NK-92 (cell line): ENCODE measurements around the gene CD68.
"Not testable (repeated sequence)": the region's sequence is repeated elsewhere in the genome, so short reads cannot be mapped to it uniquely, and the experiment has no call there.

Experiments
- DNase-seq: peaks from one replicate; lab custom pipeline; 2025; ENCODE audit not compliant: unreplicated experiment; lab: John Stamatoyannopoulos, UW

CD68 gene

DNA sequence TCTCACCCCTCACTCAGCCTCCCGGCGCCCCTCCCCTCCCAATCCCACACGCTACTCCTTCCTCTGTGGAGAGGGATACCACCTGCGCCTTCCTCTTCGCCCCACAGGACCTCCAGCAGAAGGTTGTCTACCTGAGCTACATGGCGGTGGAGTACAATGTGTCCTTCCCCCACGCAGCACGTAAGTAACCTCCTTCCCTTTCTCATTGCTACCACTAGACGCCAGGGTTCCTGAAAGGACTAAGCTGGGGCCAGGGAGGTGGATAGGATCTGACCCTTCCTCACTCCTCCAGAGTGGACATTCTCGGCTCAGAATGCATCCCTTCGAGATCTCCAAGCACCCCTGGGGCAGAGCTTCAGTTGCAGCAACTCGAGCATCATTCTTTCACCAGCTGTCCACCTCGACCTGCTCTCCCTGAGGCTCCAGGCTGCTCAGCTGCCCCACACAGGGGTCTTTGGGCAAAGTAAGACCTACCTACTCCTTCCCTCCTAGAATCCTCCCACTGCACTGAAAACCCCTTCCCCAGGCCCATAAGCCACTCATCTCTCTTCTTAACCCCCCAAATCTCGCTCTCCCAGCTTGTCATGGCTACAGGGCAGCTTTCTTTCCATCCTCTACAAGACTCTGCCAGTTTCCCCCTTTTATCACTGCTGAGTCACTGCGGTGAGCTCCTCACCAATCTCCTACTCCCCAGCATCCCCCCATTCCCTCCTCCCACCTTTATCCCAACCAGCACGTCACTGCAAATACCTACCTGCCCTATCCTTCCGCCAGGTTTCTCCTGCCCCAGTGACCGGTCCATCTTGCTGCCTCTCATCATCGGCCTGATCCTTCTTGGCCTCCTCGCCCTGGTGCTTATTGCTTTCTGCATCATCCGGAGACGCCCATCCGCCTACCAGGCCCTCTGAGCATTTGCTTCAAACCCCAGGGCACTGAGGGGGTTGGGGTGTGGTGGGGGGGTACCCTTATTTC is 1.5 kb downstream of the CD68 start:
- no peak for DNase-seq

DNA sequence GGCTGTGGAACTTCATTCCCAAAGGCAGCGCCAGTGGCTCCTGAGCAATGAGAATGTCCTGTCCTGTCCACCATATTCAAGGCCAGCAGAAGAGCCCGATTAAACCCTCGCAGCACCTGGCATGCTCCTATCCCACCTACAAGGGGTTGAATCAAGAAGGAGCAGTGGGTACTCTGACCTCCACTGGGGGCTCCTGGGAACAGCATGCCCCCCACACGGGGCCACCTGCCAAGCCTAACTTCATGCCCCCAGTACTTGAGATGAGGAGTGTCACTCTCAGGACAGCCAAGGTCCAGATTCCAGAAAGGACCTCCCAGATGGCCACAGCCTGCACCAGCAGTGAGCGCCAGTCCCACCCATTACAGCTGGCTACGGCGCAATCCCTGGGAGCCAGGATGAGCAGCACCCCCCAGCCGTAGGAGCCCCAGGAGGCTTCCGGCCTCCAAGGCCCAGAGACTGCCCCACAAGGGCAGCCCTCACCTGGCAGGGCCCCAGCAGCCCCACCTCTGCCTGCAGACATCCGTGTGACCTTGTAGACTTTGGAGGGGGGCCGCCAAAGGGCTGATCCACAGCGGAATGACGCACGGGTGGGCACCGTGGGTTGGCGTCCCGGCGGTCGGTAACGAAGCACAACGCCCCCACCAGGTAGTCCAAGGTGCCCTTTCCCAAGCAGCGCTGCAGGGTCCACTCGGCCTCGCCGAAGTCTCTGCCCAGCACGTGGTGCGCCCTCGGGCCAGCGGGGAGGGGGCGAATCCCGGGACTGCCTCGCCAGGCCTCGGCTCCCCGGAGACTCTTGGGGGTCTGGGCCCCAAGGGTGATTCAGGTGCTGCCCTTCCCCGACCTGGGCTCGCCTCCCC is 3.2 kb downstream of the CD68 start:
- DNase-seq = no peak

DNA sequence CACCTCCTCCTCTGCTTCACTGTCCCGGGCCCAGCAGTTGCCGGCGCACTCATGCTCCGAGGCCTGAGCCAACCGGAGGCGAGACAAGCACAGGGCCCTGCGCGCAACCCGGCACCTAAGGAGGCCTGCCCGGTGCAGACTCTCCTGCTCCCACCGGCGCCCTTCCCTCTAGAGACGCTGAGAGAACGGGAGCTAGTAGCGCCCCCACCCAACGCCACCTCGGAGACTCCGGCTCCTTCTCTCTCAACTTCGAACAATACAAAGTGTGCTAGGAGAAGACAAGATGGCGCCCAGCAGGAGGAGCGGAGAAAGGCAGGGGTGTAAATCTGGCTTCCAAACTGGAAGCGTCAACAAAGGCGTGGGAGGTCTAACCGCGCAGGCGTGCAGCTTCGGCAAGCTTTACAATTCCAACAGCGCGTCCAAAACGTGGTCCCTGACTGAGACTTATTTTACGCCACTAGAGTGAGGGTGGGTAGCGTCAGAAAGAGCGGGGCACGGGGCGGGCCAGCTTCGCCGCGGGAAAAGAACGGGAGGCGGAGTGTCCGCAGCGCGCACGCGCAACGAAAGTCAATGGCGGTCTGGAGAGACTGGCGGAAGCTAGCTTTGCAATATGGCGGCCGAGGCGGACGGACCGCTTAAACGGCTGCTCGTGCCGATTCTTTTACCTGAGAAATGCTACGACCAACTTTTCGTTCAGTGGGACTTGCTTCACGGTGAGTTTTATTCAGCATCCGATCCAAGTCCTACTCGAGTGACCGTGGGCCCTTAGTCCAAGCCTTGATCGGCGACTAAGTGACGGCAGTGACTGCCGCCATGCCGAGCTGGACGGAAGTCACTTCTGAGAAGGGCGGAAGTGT is 4.0 kb downstream of the CD68 start, which contains the start of gene MPDU1:
TSS of gene MPDU1 (plus strand) at position 600 of the 857 bp plus-strand sequence. CDS start at position 611, 11 bp downstream.
- peak; percentile 36 for DNase-seq

DNA sequence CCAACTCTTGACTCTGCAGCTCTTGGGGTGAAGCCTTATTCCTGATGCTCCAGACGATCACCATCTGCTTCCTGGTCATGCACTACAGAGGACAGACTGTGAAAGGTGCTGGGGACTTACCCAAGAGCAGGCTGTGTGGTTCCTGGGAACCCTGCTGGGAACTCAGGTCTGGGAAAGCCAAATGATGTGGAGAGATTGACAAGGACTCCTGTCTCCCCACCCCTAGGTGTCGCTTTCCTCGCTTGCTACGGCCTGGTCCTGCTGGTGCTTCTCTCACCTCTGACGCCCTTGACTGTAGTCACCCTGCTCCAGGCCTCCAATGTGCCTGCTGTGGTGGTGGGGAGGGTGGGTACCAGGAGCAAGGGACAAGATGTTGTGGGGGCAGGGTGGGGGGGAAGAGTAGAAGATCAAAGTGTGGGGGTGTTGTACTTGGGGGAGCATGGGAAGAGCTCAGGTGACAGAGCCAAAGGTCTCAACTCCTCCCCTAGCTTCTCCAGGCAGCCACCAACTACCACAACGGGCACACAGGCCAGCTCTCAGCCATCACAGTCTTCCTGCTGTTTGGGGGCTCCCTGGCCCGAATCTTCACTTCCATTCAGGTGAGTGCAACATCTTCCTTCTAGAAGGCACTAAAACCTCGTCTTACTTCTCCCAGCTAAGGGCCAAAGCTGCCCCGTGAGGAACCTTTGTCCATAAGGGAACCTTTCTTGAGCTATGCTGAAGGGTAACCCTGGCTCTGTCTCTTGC is 7.4 kb downstream of the CD68 start:
- no peak for DNase-seq

DNA sequence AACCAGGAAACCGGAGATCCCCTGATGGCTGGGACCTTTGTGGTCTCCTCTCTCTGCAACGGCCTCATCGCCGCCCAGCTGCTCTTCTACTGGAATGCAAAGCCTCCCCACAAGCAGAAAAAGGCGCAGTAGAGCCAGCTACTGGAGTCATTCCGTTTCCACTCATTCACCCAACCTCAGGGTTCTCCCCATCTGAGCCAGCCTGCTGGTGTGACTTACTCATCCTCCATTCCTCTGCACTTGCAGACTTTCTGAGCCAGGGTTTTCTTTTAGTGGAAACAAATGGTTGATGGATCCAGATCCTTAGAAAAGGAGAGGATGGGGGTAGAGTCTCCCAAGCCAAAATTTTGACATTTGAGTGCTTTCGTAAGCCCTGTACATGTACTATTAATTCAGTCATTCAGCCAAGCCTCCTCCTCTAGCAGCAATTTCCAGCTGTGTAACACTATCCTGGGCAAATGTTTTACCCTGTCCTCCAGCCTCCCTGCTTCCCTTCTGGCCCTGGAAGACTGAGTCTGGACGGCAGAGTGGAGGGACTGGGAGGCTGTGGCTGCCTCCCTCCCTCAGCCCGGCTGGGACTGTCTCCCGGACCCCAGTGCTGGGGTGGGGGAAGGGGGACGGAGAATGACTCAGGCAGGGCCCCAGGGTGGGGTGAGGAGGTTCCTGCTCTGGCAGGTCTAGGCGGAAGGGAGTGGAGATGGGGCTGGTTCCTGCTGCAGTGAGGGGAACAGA is 8.1 kb downstream of the CD68 start:
- no peak for DNase-seq

DNA sequence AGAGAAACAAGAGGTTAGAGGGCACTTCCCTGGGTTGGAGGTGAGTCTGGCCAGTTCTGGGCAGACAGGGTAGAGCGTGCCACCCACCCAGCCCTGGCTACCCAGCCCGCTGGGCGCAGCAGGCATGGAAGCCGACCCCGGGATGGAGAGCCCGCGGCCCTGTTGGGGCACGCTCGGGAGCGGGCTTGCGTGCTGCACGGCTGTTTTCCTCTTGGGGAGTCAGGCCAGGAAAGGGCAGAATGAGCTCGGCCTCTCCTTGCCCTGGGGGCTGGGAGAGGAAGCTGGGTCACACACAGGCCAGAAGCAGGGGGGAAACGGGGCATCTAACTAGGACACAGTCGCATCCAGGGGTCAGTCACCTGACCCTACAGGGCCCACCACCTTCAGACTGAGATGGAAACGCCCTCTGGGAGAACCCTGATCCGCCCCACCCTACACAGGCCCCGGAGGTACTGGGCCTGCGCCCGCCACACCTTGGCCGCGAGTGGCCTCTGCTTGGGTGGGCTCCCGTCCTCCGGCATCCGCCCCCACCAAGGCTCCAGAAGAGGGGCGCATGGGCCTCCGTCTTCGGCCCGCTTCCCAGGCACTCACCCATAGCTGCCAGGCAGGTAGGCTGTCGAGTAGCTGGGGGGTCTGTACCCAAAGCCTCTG is 9.2 kb downstream of the CD68 start:
- DNase-seq = no peak

DNA sequence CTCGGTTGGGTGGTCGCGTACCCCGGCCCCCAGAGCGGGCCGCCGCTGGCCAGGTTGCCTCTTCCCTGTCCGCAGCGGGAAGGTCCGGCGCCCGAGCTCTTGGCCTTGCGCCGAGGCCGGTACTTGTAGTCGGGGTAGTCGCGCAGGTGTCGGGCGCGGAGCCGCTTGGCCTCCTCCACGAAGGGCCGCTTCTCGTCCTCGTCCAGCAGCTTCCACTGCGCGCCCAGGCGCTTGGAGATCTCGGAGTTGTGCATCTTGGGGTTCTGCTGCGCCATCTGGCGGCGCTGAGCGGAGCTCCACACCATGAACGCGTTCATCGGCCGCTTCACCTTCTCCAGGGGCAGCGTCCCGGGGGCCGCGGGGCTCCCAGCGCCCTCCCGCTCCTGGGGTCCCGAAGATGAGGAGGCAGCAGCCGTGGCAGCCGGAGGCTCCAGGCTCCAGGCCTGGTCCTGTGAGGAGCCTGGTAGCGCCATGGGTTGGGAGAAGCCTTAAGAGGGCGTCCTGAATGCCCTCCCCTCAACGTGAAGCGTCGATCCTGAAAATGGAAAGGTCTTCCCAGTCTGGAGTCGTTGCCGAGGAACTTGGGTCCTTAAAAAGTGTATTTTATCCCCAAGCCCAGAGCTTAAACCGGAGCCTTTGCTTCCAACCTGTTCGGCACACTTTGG is 9.9 kb downstream of the CD68 start:
- no peak for DNase-seq

DNA sequence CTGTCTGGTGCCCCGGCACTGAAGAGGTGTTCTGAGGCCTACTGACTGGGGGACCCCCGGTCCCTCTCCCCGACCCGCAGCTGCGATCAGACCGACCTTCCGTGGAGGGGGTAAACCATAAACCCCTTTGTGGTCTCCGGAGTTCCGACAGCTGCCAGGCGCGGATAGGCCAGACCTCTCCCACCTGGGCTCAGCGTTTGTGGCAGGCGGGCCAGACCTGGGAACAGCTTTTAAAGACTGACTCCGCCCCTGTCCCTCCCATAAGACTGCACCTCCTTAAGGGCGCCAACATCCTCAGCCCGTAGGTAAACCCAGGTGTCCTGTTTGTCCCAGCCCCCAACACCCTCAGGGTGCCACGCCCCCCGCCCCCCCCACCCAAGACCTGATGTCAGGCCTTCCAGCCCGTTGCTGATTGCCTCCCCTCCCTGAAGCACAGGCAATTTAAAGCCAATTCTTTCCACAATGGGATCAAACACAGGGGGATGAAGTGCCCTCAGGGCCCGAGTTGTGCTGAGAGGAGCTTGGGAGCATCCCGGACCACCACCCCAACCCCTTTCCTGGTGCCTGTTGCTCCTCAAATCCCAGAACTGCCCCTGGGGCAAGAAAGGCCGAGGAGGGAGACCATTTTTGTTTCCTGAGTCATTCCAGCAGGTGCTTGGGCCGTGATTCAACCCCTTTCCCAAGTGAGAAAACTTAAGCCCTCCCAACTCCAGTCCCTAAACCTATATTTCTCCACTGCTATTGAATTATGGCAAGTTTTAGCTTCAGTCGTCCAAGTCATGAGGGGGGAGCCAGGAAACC is 10.7 kb downstream of the CD68 start, which contains the start of gene SOX15:
TSS of gene SOX15 (minus strand) at position 204 of the 801 bp plus-strand sequence. CDS start 418 bp downstream, outside the sequence.
- DNase-seq = no peak

DNA sequence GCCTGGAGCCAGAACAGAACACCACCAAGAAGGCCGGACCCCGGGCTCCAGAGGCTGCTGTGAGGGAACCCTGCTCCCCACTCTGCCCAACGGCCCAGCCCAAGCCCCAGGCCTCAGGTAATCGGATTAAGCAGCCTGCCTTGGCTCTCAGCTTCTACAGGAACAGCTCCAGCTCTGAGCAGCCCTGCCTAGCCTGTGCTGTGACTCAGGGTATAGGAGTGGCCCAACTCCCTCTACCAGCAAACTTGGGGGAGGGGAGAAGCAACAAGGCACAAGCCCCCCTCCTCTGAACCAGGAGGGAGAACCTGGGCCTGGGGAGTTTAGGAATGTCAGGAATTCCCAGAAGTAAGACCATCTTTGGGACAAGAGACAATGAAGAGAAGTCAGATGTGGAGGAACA is 11.3 kb downstream of the CD68 start:
- no peak for DNase-seq

DNA sequence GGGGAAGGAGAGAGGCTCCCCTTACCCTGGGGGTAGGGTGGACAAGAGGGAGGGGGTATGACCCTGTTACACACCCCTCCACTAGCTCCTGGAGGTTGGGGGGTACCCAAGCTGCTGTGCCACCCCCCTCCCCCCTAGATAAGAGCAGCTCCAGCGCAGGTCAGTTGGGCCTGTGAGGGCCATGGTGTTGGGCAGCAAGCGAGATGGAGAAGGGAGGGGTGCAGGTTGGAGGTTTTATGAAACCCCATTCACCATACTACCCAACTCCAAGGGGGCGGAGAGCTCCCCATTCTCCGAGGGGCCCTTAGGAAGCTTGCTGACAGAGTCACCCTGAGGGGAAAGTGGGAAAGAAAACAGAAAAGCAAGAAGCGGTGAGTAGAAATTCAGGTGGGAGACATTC is 12.2 kb downstream of the CD68 start:
- DNase-seq = no peak

DNA sequence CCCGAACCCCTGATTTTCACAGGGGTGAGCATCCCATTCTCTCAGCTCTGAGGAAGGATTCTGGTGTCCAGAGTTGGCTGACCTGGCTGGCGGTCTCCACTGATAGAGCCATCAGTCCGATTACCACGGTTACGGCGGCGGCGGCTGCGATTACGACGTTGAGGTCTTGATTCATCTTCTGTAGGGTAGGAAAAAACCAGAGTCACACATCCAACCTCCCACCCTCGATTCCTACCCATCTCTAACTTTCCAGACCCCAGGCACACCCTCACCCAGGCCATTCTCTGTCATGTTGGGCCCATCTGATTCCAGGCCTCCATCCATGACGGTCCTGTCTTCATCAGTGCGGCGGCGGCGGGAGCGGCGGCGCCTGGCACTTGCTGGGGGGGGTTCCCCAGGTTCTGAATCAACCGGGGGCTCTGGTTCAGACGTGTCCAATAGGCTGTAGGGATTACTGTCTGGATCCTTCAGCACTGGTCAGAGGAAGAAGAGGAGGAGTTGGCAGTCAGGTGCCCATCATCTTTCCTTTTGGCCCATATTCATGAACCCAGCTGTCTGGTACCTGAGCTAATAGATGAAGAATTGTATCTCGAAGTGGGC is 13.1 kb downstream of the CD68 start:
- DNase-seq = no peak

DNA sequence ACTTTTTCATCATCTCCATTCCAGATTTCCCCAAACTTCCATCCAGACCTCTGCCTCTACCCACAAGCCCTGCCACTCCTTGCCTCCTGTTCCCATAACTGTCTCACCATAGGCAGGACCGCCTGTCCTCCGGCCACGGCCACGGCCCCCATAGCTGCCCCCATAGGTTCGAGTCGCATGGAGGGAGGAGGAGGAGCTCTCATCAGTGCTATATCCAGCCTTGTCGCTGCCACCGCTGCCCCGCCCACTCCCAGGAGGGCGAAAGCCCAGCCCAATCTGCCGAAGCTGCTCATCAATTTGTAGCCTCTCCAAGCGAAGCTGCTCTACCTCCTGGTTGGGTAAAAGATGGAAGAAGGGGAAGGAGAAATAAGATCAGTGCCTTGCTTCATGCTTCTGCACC is 13.9 kb downstream of the CD68 start:
- DNase-seq = no peak

DNA sequence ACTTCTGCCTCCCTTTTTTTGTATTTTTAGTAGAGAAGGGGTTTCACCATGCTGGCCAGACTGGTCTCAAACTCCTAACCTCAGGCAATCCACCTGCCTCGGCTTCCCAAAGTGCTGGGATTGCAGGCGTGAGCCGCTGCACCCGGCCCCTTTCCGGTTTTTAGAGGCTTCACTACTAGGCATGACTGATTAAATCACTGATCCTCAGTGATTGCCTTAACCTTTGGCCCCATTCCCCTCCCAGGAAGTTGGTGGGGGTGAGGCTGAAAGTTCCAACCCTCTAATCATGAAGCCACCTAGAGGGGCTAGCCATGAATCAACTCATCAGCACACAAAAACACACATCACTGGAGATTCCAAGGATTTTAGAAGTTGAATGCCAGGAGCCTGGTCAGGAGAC is 18.1 kb downstream of the CD68 start:
- DNase-seq = not testable (repeated sequence)

DNA sequence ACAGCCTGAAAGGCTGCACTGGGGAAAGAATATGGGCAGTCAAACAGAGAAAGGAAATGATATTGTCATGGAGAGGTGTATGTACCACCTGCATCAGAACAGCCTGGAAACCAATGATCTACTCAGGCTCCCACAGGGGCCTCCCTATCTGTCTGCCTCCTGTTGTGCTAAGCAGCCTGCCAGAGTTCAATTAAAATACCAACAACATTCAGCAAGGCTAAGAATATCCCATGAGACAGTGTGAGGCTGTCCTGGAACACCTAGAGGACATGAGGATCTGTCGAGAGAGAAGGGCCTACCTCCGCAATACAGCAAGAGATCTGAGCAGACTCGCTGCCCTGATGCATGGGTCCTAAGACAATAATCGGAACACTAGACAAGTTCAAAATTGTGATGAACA is 26.8 kb downstream of the CD68 start:
- no peak for DNase-seq

DNA sequence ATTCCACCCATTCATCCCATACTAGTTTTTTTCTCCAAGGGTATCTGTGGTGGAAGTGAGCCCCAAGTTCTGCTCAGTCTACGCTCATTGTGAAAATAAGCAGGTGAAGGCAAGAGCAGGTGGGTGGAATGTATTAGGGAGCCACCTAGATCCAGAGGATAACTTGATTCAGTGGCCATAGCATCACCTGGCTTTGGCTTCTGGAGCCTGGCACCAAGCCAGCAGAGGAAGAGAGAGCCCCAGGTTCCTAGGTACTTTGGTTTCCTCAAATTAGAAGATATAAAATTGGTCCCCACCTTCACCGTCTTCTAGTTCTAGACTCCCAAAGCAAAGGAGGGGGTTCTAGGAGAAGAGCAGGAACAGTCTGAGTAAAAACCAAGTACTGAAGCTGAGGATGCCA is 31.2 kb downstream of the CD68 start:
- DNase-seq = no peak

DNA sequence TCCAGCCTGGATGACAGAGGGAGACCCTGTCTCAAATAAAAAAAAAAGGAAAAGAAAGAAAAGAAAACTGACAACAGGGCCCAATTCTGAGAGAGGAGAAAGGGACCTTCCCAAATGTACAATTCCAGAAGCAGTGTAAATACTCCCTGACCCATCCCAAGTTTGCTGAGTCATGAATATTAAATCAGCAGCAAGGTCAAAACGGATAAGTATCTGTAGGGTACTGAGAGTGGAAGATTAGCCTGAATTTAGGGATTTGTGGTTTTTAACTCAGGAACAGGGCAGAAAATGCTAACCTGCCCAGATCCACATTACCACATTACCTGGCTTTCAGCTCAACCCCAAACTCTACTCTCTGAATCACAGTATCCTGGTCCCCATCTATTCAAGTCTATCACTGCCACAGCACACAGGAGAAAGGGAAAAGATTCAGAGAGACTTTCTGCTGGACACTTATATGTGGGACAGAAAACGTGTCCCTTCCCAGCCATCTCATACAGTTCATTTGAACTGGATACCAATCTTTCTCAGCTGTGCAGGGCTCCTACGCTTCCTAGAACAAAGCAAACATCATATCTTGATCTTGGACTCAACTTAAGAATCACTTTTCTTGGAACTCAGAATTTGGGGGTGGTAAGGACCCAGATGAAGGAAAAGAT is 32.3 kb downstream of the CD68 start:
- no peak for DNase-seq

DNA sequence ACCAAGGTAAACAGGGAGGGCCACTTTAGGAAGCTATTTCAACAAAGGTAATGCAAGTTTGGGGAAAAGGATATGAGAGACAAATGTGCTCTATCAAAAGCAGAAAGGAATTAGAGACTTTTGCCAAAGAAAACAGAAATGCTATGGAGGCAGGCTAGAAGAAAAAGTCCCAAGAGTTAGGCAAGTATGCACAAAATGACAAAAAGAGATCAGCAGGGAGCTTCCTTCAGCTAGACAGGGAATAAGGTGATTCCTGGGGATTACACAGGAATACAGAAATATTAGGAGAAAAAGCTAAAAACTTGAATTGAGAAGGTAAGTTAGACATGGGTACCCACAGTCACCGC is 32.8 kb downstream of the CD68 start:
- no peak for DNase-seq
